GM18498 (cell line): Measurements from ENCODE around the gene NDN.
"Not testable (repeated sequence)": the region's sequence is repeated elsewhere in the genome, so short reads cannot be mapped to it uniquely, and the experiment has no call there.

Experiments used
- ATAC-seq: cut with Tn5 transposase; IDR thresholded peaks from one replicate; pipeline ENCODE4 v1.9.1; 2021; ENCODE audit warnings: mild to moderate bottlenecking, moderate library complexity; ENCODE audit not compliant: unreplicated experiment

Gene NDN

DNA sequence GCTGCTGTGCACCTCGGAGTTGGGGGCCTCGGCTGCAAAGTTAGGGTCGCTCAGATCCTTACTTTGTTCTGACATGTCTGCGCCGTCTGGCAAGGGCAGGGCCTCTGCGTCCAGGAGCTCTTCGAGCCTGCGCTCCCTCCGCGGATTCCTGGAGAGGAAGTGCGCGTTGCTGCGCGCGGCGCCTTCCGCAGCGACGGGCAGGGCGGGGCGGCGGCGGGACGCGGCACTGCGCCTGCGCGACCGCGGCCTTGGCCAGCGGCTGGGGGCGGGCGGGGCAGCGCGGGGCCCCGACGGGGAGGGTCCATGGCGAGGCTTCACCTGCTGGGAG, at the start of gene NDN:
Gene NDN (minus strand): TSS at position 163 of the 328 bp plus-strand sequence. CDS start 88 bp downstream, at position 75.
- no peak for ATAC-seq

GRCh38 chr15:23736033-23736673, 49.0 kb upstream of the NDN start:
- no peak for ATAC-seq

- ATAC-seq = no peak
Observed at GRCh38 chr15:23734862-23735261, 47.8 kb upstream of the NDN start.

DNA sequence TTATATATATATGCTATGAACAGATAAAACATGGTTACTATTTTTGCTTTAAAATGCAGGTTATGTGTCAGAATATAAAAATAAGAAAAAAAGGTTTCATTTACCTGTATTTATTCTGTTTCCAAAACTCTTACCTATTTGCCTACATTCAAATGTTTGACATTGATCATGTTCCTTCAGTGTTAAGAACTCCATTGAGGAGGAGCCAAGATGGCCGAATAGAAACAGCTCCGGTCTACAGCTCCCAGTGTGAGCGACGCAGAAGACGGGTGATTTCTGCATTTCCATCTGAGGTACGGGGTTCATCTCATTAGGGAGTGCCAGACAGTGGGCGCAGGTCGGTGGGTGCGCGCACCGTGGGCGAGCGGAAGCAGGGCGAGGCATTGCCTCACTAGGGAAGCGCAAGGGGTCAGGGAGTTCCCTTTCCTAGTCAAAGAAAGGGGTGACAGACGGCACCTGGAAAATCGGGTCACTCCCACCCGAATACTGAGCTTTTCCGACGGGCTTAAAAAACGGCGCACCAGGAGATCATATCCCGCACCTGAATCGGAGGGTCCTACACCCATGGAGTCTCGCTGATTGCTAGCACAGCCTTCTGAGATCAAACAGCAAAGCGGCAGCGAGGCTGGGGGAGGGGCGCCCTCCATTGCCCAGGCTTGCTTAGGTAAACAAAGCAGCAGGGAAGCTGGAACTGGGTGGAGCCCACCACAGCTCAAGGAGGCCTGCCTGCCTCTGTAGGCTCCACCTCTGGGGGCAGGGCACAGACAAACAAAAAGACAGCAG, 27.0 kb upstream of the NDN start:
- not testable (repeated sequence) for ATAC-seq

GRCh38 chr15:23708332-23708731, 21.2 kb upstream of the NDN start:
- ATAC-seq = no peak

DNA sequence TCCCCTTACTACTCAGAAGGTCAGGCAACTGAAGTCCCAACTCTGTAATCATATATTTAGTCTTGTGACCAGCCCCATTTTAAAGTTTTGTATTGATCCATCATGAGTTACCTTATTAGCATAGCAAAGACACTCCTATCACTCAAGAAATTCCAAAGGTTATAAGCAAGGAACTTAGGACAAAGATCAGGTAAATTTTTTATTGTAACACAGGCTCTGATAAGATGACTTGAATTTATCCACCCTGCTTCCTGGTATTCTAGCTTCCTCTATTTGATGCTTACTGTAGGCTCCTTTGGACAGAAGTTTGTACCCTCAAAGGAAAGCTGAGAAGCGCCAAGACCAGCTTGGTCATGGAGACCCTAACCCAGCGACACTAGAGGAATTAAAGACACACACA, 8.2 kb upstream of the NDN start:
- ATAC-seq = no peak

- no peak for ATAC-seq
Observed at GRCh38 chr15:23694592-23694991, 7.5 kb upstream of the NDN start.

DNA sequence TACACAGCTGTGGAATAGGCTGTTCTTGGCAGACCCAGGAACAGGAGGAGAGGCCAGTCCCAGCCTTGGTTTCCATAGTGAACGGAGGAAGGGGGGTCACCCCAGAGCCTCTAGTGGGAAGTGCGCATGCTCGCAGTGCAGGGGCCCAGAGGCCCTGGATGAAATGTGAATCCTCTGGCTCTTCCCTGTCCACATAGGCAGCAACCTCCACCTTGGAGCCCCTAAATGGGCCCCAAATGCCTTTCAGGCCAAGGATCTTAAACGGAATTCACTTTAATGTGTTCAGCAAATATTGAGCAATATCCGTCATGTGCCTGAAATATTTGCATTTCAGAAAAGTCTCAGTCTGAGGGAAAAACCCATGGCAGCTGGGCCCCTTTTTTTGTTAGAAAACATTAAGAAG, 3.3 kb upstream of the NDN start:
- no peak for ATAC-seq

DNA sequence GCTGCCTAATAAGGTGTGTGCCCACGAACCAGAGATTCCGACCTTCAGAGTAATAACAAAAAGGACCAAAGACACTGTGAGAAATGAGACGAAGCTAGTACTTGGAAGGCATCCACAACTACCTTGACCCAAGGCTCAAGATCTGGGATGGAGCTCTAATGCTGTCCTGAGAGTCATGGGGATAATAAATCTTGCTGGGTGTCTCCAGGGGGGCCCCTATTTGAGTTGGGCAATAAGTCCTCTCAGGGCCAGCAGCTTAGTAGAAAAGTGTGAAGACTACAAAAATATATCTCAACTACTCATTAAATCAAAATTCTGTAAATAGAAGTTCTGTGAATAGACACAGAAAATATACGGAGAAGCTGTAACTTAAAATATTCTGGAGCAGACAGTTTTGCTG, 2.9 kb upstream of the NDN start:
- no peak for ATAC-seq

- ATAC-seq = no peak
Observed at GRCh38 chr15:23686466-23687142, 501 bp downstream of the NDN start.

DNA sequence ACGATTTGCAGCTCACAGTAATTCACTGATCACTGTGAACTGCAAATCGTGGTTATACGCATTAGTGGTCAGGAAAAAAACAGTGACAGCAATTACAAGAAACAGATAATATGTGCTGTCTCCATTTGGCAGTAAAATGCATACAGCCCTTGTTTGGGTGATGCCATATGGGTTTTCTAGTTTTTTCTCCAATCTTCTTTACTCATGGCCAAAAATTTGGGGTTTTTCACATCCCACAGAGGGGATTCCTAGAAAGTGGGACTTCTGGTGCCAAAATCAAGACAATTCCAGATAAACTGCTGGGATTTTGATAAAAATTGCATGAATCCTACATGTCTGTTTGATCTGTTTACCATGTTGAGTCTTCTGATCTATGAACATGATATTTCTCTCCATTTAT, 15.6 kb downstream of the NDN start:
- no peak for ATAC-seq

- ATAC-seq = no peak
Observed at GRCh38 chr15:23670970-23671369, 16.1 kb downstream of the NDN start.

GRCh38 chr15:23663232-23663631, 23.9 kb downstream of the NDN start:
- ATAC-seq = no peak

- ATAC-seq = no peak
Observed at GRCh38 chr15:23648920-23649515, 38.1 kb downstream of the NDN start.

GRCh38 chr15:23647421-23648370, 39.4 kb downstream of the NDN start, which contains the start of gene MAGEL2:
TSS of gene MAGEL2 (minus strand) at chr15:23647867. CDS start at chr15:23647742, 125 bp downstream.
- ATAC-seq = no peak

GRCh38 chr15:23647001-23647295, 40.2 kb downstream of the NDN start:
- no peak for ATAC-seq

- ATAC-seq = no peak
Observed at GRCh38 chr15:23646165-23647000, 40.7 kb downstream of the NDN start.

- ATAC-seq = no peak
Observed at GRCh38 chr15:23645371-23646164, 41.5 kb downstream of the NDN start.

DNA sequence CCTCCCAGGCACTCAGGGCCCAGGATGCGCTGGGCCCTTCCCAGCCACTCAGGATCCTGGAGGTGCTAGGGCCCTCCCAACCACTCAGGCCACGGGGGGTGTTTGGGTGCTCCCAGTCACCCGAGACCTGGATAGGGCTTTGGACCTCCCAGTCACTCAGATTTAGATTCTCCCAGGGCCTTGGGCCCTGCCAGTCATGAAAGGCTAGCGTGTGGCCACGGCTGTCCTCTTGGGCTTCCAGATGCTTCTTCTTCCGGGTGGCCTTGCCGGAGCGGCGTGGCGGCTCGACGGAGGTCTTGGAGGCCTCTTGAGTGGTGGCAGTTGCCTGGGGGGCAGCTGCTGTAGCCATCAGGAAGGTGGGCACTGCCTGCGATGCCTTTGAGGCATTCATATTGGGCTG, 42.3 kb downstream of the NDN start:
- no peak for ATAC-seq
